ENCODE measurements around the gene FANCC.

FANCC gene

DNA sequence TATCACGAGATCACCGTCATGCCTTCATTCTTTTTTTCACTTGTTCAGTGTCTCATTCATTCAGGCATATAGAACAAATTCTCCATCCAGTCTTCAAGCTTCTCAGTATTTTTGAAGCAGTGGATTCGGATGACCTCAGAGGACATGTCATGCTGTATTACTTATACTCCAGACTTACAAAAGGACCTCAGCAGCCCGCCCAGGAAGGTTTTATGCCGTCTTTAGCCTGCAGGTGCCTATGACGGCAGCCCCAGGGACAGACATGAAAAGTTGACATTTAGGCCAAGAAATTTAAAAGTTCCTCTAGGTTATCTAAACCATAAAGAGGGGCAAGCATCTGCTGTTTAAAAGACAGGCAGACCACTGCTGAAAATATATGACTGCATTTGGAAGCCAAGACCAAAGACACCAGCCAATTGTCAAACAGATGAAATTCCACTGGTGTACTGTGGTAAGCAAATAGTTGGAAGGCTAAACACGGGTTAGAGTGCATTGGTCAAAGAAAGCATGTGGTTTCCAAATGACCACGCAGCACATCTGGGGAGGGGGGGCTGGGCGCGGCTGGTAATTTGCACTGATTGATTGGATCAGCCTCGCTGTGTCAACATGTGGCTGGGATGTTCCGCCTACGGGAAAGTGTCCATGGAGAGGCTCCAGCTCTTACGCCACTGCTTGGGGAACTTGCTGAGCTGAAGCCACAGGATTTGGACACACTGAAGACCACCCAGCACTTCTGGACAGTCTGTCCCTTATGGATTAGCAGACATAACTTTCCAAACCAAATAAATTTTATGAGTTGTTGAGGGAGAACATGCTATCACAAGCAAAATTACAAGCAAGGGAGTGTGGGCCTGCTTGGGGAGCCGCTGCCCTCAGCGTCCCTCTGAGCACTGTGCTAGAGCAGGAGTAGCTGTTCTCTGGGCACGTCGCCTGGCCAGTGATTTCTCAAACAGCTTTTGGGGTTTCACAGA lies 173.6 kb downstream of the FANCC start:
- DNase-seq (ENCODE audit: low read depth) = no peak

DNA sequence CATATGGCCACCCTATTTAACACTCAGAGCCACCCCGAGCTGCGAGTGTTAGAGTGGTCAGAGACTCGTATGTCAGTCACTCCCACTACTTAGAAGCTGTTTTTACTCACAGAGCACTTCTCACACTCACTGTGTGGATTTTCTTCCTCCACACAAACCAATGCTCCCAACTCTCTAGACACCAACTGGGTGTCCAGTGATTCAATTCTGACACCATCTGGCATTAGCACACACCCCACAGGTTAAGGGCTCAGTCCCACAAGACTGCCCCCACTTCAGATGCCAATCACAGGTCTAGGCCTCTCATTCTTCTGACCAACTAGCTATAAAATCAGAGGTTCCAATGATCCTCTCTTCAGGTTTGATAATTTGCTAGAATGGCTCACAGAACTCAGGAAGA lies 174.8 kb downstream of the FANCC start:
- DNase-seq (ENCODE audit: low read depth) = no peak

DNA sequence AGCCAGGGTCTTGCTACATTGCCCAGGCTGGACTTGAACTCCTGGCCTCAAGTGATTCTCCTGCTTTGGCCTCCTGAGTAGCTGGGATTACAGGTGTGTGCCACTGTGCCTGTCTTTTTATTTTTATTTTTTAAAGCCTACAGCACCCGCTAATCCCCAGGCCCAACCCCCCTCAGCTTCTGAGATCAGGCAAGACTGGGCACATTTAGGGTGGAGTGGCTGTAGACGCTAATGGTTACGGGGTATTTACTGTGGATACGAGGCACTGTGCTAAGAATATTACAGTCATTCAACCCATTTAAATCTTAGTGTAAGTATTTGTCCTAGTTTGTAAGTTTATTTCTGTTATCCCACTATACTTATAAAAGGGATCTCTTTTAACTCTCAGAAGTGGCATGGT lies 175.2 kb downstream of the FANCC start:
- DNase-seq (ENCODE audit: low read depth) = no peak

DNA sequence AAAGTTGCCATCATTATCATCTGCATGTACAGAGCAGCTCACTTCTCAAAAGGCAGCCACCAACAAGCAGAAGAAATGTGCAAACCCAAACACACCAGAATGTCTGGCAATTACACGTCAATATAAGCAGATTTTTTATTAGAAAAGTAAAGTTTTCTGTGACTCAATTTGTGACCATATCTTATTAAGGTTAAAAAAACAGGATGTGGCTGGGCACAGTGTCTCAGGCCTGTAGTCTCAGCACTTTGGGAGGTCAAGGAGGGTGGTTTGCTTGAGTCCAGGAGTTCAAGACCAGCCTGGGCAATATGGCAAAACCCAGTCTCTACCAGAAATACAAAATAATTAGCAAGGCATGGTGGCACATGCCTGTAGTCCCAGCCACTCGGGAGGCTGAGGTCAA lies 176.7 kb downstream of the FANCC start:
- no peak for DNase-seq (ENCODE audit: low read depth)

DNA sequence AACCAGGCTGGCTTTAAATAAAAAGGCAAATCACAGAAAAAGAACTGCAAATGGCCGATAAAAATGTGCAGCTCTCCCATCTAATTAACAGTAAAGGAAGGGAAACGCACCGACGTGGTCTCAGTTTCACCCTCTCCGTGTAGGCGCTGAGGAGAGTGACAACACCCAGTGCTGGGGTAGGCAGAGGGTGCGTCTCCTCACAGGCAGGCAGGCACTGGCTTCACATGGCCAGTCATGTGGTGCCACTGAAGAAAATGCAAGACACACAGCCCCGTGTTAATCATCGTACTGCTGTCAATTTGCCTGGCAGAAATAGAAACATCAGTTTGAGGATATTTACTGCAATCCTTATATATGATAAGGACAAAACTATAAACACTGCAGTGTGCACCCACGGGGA lies 178.4 kb downstream of the FANCC start:
- no peak for DNase-seq (ENCODE audit: low read depth)

DNA sequence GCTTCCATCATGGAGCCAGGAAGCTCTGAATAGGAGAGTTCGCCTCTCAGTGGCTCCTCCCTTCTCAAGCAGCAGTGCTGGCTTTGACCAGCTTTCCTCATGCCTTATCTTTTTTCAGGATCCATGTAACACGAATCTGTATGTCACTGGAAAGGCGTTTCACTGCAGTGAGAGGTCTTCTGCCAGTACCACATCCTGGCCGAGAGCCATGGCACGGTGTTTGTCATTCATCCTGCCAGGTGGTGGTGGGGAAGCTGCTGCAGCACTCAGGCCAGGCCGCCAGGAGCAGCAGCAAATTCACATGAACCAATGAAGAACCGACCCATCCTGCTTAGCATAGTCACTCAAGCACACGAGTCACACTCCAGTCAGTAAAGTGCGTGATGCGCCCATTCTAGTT lies 179.0 kb downstream of the FANCC start:
- DNase-seq (ENCODE audit: low read depth) = no peak

DNA sequence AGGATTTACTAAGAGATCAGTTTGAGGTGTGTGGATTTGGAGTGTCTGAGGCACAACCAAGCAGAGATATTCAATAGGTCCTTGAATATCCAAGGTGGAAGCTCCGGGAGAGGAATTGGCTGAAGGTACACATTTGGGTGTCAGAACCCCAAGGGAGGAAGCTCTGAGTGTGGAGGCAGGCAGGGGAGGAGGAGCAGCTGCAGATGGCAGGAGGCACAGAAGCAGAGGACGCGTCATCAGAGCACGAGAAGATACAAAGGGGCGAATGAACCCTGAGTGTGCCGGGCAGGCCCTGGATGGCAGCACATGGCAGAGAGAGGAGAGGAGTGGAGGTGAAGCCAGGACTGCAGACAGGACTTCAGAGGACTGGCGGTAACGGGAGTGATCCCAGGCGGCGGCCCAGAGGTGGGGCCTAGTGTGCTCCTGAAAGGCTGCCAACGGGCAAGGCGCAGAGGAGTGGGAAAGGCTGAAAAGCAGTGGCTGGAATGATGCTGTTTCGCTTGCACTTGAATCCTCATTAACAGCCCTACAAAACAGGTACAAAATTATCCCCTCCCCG lies 179.8 kb downstream of the FANCC start:
- DNase-seq (ENCODE audit: low read depth) = no peak

DNA sequence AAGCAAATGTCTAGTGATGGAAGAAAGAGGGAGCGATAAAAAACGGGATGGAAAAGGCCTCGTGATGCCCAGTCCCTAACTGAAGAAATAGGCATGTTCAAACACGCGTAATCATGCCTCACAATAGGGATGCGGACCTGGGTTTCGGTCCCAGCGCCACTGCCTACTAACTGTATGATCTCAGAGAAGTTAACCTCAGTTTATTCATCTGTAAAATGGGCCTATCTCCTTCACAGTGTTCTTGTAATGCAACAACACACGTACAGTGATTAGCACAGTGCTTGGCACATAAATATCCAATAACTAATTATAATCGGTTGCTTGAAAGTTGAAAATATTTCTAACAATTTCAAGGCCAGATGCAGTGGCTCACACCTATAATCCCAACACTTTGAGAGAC lies 181.8 kb downstream of the FANCC start:
- DNase-seq (ENCODE audit: low read depth) = no peak

DNA sequence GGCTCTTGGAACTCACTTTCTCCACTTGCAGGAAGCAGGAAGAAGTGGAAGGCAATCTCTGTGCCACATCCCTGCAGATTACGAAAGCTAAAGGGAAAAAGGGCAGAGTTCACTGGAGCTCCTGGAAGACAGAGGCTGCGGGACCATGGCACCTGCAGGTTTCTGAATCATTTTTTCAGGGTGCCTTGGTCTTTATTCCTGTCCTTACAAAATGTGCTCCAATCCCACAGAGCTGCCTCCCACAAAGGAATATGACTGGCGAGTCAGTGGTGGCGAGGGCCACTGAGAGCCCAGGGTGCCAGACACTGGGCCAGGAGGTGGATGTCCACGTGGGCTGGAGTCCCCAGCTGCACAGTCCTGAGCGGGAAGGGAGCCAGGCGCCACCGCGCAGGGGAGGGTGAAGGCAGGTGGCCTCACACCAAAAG lies 183.0 kb downstream of the FANCC start:
- DNase-seq (ENCODE audit: low read depth) = no peak

DNA sequence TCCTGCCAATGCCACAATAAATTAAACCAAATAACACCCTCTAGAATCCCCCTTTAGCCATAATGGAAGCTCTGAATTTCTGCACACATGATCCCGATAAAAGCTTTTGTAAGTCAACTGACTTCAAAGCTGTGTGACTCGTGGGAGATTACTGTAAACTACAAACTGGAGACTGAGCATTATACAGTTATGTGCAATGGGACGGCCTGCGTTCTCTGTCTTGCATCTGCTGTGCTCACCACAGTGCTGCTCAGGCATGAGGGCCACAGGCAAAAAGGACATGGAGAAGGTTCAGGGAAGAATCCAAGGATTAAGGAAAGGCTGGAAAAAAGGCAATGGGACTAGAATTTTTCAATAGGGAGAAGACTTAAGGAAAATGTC lies 184.2 kb downstream of the FANCC start:
- DNase-seq (ENCODE audit: low read depth) = no peak

DNA sequence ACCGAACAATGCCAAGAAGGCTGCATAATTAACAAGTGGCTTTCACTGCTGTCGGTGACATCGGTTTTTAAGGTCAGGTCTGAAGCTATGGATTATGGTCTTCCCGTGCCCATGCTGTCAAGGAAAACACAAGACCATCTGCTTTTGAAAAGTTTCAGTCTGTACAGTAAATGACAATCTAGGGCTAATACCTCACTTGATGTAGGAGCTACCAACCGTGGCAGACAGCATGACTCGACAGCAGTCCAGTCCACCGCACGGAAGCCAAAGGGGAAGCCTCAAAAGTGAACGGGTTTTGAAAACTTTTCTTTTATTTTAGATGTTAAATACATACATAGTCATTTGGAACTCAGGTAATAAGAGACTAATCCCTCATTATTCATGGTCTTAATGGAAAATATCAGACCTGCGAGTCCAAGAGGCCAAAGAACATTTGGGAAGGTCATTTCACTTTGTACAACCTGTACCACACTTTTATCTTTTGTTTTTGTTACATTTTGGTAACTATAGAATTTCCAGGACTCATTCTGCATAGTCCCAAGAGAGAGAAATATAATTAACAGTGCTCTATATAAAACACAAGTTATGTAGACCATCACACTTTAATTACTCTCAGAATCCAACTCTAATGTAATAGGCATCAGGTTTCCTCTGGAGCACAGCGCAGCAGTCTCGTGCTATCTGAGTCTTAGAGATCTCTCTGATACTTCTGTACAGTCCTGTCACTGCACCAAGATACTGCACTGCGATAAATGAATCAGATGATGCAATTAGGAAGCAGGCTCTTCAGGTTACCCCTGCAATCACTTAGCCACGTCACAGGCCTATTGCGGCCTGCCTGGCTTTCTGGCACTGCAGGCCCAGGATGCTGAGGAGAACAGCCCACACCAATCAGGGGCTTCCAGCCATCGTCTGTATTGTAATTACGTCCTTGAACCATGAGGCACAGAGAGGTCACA lies 184.9 kb downstream of the FANCC start:
- no peak for DNase-seq (ENCODE audit: low read depth)

DNA sequence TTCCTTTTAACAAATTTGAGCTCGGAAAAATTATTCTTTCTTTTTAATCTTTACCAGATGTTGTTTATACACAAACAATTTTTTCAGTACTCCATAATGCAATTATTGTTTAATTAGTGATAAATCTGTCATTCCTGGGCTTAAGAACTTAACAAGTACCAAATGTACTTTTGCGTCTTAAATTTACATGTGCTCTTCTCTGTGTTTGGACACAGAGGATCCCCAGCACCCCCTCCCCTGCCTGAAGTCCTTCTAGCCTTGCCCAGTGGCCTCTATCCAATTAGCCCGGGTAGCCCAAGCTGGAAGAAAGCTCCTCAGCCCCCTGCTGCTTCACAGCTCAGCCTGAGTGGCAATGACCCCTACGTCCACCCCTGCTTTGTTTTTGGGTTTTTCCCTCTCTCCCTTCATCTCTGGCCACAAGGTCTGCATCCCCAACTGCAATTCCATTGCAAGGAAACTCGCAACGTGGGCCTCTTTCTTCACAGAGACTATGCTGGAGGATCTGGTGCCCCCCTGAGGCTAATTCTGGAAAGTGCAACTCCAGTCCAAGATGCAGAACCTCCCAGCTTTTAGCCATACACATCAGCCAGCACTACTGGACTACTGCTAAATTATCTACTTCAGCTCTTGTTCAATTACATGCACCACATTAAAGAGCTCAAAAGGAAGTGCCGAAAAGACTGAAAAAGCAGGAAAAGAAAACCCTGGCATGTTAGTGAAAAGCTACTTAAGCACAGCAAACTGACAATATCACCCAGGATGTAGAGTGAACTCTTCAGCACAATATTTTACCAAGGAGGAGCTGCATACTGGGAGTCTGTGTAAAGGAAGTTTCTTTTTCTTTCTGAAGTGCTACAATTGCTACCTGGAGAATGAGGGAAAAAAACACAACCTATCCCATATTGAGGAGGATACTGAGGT lies 186.2 kb downstream of the FANCC start:
- DNase-seq (ENCODE audit: low read depth) = no peak

DNA sequence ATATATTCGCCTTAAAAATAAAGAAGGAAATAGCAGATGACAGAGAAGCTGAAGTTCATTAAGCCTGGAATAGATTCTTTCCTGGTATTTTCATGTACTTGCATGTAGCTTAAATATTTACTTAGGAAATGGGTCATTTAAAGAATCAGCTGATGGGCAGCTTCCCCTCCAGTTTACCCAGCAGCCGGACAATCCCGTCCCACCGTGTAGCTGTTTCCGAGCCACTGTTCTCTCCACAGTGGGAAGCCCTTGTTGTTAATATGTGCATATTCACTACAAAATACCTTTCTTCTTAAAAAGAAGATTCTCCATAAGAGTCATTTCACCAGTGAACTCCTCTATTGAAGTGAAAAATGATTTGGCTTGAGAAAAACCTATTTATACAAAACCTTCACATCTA lies 187.0 kb downstream of the FANCC start:
- DNase-seq (ENCODE audit: low read depth) = no peak

DNA sequence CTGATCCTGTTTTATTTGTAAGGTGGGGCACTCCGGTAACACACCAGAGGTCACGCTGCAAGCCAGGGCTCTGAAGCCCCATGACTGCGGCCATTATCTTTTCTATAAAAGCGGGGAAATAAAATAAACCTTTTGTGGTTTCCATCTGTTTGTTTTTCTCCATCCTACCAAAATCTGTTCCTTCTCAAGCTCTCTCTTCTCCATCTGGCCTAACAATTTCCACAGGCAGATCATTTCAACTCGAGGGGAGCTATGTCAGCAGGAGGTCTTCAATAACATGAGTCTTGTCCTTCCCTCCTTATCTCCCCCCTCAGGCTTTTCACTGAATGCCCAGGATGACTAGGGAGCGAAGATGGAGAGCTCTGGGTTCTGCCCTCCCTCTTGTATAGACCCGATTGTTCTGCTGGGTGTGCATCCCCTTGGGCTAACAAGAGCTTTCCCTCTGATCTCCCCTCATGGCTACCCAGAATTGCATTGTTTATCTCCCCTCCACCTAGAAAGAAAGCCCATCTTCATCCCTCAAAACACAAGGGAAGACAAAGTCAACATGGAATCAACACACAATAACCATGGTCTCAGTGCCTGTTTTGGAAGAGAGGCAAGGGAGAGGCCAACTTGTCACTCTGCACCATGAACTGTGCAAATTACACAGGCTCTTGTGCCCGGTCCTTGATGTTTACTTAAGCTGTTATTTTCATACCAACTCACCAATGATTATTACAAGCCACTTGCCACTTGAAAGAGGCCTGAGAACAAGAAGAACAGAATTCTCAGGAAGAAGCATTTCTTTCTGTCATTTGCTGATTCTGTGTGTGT lies 187.8 kb downstream of the FANCC start:
- DNase-seq (ENCODE audit: low read depth) = no peak

DNA sequence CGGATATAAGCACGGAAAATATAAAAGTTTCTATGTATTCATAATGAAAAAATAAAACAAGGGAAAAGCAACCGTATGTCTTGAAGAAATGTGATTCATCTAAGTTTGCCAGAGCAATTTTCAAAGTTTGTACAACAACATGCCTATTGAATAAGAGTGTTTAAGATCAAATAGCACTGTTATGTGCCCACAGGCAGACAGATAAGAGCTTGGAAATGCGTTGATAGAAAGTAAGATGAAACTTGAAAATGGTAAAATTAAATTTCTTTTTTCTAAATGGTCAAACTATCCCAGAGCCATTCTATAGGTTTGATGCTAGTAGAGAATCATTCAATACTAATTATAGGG lies 189.4 kb downstream of the FANCC start:
- no peak for DNase-seq (ENCODE audit: low read depth)

DNA sequence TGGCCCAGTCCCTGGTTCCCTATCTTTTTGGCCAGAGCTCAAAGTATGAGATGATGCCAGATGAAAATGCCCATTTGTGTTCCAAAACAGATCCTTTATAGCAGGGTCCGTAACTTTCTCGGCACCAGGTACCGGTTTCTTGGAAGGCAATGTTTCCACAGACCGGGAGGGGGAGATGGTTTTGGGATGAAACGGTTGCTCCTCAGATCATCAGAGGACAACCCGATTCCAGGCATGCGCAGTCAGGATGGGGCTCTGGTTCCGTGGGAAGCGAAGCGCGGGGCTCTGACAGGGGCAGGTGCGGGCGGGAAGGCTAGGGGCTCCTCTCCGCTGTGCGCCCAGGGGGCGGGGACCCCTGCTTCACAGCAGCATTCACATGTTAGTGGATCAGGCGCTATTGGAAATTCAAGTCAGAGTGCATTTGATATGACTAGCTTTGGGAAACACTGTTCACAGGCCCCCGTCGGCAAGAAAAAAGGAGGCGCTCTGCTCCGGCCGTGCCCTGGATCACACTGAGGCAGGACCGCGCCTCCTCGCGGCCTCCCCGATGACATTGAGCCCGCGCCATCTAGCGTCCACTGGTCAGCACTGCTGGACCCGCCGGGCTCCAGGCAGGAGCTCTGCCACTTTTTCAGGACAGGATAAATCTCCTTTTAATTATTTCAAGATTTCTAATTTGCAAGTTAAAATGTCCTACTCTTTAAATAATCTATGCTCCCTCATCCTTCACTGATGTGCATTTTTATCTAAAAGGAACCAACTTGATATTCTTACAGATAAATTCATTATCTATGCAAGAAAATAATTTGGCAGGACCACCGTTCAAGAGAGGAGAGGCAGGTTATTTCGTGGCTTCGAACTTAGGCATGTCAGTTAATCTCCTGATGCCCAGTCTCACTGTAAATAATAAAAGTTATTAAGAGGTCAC lies 190.0 kb downstream of the FANCC start:
- DNase-seq (ENCODE audit: low read depth) = peak; percentile 30

DNA sequence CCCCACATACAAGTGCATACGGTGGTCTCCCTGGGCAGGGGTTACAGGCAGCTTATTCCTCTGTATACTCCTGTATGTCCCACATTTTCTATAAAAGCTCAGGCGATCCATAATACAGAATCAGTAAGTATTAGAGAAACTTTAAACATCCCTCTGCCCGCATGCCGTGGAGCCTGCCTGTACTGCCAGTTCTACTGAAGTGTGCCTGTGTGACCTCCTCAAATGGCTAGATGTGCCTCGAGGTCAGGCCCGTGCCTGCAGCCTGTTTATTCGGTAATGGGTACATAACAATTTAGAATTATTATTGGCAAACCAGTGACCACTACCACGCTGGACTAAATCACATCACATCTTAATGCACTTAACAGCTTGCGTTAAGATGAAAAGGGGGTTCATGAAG lies 190.8 kb downstream of the FANCC start:
- no peak for DNase-seq (ENCODE audit: low read depth)

DNA sequence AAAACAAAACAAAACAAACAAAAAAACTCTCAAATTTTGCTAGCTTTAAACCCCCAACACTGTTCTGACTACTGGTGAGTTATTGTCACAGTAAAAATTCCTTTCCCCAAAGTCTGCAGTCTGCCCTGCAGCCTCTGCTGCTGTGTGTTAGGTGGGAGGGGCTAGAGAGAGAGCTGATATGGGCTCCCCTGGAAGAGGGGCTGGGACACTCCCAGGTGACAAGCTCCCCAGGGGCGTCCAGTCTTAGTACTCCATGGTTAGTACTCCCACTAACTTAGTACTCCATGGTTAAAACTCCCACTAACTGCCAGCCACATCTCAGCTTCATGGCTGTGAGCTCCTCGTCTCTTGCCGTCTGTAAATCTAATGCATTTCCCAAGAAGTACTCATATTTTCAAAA lies 191.9 kb downstream of the FANCC start:
- DNase-seq (ENCODE audit: low read depth) = no peak

DNA sequence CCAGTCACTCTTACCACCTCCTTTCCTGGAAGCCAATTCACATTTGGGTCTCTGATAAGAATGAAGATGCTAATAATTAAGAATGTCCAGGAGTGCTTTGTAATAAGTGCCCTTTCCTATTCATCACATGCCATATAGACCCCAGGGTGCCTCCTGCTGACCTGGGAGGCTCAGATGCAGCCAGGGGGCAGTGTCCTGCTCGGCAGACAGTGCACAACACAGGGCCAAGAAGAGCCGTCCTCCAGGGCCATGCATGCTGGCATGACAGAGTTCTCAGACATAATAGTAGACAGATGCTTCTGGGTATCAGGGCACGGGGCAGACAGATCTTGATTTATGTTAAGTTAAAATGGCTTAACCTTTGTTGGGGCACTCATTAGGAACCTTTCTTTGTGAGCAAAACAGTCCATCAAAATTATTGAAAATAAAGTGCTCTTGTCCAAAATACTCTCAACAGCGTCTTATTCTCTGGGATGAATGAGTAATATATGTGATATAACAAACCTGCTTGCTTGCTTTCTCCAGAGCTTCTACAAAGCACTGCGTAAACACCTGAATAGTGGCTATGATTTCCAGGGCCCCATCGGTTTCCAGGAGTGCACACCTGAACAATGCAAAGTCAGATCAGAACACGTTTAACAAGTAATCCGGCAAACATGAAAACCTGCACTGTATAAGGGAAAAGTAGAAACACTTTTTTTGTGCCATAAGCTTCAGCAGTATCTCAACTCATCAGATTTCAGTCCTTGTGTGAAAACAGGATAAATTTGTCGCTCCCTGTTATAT lies 192.7 kb downstream of the FANCC start:
- no peak for DNase-seq (ENCODE audit: low read depth)
